Measurements from ENCODE around the gene RBM4. TPM values are rescaled to one million over a fixed set of nuclear protein-coding genes. Genes with fewer than 3 reads are reported as not detected.
A peak's percentile ranks its signal among the peaks of the same experiment; 100 is the strongest.

RBM4 gene
- total and polyA plus RNA-seq, 2 of the 13 experiments (the other 11 are each of a cell fraction or from before 2014, with no cell fraction given), result 126 to 136 TPM

DNA sequence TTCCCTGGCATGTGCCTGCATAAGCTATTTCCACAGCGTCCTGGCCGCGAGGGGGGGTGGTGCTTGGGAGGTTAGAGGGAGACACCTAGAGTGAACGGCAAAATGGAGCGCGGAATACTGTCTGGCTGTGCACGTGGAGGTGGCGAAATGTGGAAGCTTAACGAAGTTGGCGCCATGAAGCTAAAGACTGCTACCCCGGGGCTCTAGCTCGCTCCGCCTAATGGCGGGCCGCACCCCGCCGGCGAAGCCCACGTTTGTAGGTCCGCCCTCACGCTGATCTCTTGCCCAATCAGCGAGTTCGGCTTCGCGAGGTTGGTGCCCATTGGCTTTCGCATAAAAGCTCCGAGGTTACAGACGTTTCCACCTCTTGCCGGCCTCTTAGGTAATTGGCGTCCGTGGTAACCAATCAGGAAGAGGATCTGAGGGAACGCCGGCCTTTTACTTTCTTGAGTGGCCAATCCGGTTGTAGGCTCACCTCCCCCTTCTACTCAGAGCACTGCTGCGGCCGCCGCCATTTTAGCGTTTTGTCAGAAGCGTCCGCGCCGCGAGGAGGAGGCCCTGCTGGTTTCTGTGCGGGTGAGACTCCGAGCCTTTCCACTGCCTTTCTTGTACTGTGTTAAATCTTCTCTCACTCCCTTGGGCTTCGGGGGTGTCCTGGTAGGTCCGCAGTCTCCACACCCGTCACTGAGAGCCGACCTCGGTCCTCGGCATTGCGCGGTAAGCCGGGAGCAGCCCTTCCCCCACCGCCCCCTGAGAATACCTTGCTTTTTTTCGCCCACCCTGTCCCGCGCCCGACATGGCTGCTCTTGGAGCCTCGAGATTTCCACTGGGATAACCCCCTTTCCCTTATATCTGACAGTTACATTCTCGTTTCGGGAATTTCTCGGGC, at the start of gene RBM4 (continued):
- TF ChIP-seq TFE3 (CRISPR knock-in tag; IDR thresholded peaks at IDR 0.05) (peak; percentile 21; the same call in 1 of the 2 replicates), ZNF674 (CRISPR knock-in tag; IDR thresholded peaks at IDR 0.05; ENCODE audit: low read depth) (no peak), ZNF101 (CRISPR knock-in tag; IDR thresholded peaks at IDR 0.05; ENCODE audit: borderline replicate concordance, low read depth) (no peak), HNRNPK (IDR thresholded peaks at IDR 0.05; ENCODE audit: low read depth, low read length, poor library complexity, severe bottlenecking) (no peak), RXRA (CRISPR knock-in tag; IDR thresholded peaks at IDR 0.05) (0 out of 2 replicates have a peak, but pooled peaks have one; percentile 35), ZSCAN31 (CRISPR knock-in tag; IDR thresholded peaks at IDR 0.05; ENCODE audit: low read depth) (peak; percentile 59; the same call in 1 of the 2 replicates), ZNF572 (CRISPR knock-in tag; IDR thresholded peaks at IDR 0.05) (no peak), TFAP4 (IDR thresholded peaks at IDR 0.05; ENCODE audit: borderline replicate concordance, low read depth) (no peak), YEATS2 (CRISPR knock-in tag; IDR thresholded peaks at IDR 0.05; ENCODE audit: borderline replicate concordance) (peak; percentile 64; the same call in 1 of the 2 replicates), ZNF781 (CRISPR knock-in tag; IDR thresholded peaks at IDR 0.05; ENCODE audit: borderline replicate concordance, not compliant biosample characterization) (peak; percentile 72), RFX3 (CRISPR knock-in tag; IDR thresholded peaks at IDR 0.05) (peak; percentile 20), ZFP36L1 (CRISPR knock-in tag; IDR thresholded peaks at IDR 0.05) (no peak; the same call in 1 of the 2 replicates), ZNF761 (CRISPR knock-in tag; conservative IDR thresholded peaks at IDR 0.05) (no peak), U2AF1 (optimal IDR thresholded peaks at IDR 0.05; ENCODE audit: low read depth, low read length) (peak; percentile 64), THAP11 (CRISPR knock-in tag; IDR thresholded peaks at IDR 0.05) (peak; percentile 74)
- TF ChIP-seq, protein P1, sequence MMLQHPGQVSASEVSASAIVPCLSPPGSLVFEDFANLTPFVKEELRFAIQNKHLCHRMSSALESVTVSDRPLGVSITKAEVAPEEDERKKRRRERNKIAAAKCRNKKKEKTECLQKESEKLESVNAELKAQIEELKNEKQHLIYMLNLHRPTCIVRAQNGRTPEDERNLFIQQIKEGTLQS (CRISPR knock-in tag; IDR thresholded peaks at IDR 0.05), result no peak
- TF ChIP-seq, protein P2, sequence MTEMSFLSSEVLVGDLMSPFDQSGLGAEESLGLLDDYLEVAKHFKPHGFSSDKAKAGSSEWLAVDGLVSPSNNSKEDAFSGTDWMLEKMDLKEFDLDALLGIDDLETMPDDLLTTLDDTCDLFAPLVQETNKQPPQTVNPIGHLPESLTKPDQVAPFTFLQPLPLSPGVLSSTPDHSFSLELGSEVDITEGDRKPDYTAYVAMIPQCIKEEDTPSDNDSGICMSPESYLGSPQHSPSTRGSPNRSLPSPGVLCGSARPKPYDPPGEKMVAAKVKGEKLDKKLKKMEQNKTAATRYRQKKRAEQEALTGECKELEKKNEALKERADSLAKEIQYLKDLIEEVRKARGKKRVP (CRISPR knock-in tag; IDR thresholded peaks at IDR 0.05), result no peak
- TF ChIP-seq, protein P3, sequence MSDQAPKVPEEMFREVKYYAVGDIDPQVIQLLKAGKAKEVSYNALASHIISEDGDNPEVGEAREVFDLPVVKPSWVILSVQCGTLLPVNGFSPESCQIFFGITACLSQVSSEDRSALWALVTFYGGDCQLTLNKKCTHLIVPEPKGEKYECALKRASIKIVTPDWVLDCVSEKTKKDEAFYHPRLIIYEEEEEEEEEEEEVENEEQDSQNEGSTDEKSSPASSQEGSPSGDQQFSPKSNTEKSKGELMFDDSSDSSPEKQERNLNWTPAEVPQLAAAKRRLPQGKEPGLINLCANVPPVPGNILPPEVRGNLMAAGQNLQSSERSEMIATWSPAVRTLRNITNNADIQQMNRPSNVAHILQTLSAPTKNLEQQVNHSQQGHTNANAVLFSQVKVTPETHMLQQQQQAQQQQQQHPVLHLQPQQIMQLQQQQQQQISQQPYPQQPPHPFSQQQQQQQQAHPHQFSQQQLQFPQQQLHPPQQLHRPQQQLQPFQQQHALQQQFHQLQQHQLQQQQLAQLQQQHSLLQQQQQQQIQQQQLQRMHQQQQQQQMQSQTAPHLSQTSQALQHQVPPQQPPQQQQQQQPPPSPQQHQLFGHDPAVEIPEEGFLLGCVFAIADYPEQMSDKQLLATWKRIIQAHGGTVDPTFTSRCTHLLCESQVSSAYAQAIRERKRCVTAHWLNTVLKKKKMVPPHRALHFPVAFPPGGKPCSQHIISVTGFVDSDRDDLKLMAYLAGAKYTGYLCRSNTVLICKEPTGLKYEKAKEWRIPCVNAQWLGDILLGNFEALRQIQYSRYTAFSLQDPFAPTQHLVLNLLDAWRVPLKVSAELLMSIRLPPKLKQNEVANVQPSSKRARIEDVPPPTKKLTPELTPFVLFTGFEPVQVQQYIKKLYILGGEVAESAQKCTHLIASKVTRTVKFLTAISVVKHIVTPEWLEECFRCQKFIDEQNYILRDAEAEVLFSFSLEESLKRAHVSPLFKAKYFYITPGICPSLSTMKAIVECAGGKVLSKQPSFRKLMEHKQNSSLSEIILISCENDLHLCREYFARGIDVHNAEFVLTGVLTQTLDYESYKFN (CRISPR knock-in tag; conservative IDR thresholded peaks at IDR 0.05), result no peak
- TF ChIP-seq, protein P4, sequence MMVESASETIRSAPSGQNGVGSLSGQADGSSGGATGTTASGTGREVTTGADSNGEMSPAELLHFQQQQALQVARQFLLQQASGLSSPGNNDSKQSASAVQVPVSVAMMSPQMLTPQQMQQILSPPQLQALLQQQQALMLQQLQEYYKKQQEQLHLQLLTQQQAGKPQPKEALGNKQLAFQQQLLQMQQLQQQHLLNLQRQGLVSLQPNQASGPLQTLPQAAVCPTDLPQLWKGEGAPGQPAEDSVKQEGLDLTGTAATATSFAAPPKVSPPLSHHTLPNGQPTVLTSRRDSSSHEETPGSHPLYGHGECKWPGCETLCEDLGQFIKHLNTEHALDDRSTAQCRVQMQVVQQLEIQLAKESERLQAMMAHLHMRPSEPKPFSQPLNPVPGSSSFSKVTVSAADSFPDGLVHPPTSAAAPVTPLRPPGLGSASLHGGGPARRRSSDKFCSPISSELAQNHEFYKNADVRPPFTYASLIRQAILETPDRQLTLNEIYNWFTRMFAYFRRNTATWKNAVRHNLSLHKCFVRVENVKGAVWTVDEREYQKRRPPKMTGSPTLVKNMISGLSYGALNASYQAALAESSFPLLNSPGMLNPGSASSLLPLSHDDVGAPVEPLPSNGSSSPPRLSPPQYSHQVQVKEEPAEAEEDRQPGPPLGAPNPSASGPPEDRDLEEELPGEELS (CRISPR knock-in tag; IDR thresholded peaks at IDR 0.05), result no peak; the same call in 1 of the 2 replicates

Measured in HepG2 (cell line).